Stimulated activated CD4-positive, alpha-beta T cell treated with anti-CD3 and anti-CD28 coated beads, Interleukin-15, amount 100 ng/mL, for 24 hours (primary cell): ENCODE results near the gene IRS2.
"Not testable (repeated sequence)": the region's sequence is repeated elsewhere in the genome, so short reads cannot be mapped to it uniquely, and the experiment has no call there.

Experiments used
- DNase-seq: peaks from one replicate; pipeline ENCODE4 v3.0.0-alpha.2; 2020

Gene IRS2

DNA sequence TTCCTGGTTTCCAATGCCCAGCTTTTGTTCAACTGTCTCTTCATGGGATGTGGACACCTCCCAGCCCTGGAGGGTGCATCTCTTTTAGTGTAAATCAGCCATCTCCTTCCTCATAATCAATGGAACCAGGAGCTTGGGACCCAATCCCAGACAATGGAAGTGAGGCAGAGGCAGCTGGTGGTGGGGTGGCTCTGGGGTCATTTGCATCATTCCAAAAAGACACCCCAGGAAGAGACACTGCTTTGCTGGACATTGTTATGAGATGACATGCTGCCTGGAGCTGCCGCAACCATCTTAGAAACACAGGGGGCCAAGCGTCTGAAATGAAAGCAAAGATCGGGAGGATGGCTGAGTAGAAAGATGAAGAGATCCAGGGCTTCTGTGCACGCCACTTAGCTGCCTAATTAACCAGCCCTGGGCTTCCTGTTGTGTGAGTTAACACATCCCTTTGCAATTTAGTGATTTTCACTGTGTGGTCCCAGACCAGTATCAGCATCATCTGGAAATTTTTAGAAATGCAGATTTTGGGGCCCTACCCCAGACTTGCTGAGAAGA lies 36.1 kb downstream of the IRS2 start:
- no peak for DNase-seq

GRCh38 chr13:109749365-109749764 lies 37.0 kb downstream of the IRS2 start:
- DNase-seq: no peak

- DNase-seq: no peak
Measured at GRCh38 chr13:109748677-109749076, 37.7 kb downstream of the IRS2 start.

- no peak for DNase-seq
Measured at GRCh38 chr13:109747524-109747923, 38.9 kb downstream of the IRS2 start.

DNA sequence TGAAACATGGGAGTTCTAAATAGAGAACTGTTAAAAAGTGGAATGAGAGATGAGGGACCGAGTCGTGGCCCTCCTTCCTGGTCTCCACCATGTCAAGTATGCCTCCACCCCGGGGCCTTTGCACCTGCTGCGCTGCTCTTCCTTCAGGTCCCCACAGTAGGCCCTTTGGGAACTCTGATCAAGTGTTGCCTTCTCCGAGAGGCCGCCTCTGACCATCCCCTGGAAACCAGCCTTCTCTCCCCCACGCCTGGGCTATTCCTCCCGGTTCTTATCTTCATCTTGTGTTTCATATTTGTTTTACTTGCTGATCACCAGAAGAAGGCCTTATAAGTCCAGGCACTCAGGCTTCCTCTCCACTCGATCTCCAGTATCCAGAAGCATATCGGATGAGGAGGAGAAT lies 40.0 kb downstream of the IRS2 start:
- no peak for DNase-seq

DNA sequence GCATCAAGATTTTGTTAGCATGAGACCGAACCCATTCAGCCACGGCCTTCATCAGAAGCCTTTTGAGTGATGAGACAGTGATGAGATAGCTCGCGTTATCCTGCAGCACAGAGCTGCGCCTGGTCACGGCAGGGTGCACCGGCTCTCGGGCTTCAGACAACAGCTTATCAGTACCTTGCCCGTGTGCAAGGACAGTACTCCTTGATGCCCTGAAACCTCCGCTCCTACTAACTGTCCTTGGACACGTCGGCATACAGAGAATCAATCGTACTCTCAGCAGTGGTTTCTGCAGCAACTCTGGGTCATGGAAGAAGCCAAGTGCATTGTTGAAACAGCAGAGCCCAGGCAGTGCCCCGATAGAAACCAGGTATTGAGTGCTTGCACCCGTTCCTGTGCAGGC lies 40.7 kb downstream of the IRS2 start:
- DNase-seq: no peak

DNA sequence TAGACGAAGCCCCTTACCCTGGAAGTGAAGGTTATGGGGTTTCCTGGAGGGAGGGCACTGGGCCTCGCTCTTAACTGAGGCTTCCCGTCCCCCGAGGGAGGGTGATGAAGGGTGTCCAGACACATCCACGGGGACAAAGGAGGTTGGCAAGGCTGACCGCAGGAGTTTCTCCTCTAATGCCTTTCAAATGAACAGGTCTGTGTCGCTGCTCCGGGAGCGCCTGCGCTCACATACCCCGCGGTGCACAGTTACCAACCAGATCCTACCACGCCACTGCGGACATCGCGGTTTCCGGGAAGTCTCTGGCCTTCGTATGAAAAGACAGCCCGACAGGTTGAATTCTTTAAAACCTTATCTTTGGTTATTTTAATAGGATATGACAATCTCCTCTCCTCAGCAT lies 41.3 kb downstream of the IRS2 start:
- DNase-seq: no peak

GRCh38 chr13:109744512-109745051 lies 41.8 kb downstream of the IRS2 start:
- no peak for DNase-seq

- peak; percentile 22 for DNase-seq
Measured at GRCh38 chr13:109743706-109744453, 42.5 kb downstream of the IRS2 start.

DNA sequence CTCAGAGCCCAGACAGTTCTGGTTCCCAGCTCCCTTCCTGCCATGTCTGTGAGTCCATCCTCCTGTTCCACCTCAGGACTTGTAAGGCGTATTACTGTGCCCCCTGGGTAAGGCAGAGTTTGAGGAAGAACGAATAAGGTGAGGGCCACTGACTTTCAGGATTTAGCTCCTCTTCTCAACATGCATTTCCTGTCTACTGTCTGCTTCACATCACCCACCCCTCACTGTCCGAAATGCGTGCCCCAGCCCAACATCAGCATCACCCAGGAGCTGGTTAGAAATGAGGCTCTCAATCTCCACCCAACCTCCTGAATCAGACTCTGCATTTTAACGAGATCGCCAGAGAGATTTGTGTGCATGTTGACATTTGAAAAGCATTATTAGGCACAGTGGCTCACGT lies 44.4 kb downstream of the IRS2 start:
- DNase-seq: no peak

- no peak for DNase-seq
Measured at GRCh38 chr13:109740721-109741120, 45.7 kb downstream of the IRS2 start.

DNA sequence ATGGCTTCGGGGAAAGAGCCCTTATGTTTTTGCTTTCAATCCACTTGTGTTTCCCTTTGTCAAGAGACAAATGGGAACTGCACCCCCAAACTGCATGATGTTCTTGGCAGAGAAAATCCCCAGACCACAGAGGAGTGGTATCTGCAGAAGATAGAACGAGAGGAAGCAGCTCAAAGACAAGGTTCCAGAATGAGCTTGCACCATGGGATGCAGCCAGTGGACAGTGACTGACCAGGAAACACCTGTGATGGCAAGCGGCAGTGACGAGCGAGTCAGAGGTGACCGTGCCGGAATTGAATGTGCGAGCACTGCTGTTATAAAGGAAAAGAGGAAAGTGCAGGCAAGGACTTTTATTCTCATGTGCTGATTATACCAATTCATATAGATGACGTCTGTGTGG lies 46.3 kb downstream of the IRS2 start:
- no peak for DNase-seq

DNA sequence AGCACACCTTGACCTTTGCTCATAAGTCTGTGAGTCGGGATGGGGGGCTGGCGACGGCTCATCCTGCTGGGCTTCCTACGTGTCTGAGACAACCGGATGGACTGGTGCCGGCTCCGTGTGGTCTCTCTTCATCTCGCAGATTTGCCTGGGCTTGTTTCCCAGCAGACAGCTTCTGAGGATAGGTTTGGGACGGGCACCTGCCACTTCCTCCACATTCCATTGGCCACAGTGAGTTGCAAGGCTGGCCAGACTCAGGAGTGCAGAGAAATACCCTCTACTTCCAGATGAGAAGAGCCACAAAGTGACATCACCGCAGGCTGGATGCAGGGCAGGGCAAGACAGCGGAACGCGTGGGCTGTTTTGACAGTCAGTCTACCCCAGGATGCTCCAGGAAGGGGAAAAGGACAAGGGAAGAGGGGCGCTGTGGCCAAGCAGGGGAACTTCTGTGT lies 48.1 kb downstream of the IRS2 start:
- no peak for DNase-seq

DNA sequence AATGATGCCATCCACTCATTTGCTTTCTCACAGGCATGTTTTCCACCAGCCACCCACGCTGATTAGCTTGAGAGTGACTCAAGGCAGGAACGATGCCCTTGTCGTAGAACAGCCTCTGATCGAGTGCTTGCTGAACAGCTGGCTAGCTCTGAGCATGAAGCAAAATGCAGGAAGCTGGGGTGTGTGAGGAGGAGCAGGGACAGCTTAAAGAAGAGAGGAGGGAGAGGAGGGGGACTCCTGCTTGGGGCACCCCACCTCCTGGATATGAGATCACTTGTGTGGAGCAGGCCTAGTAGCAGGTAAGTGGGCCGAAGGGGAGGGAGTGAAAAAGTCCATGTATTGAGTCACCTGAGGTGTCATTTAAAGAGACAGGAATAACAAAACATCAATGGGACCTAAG lies 48.8 kb downstream of the IRS2 start:
- DNase-seq: peak; percentile 45

DNA sequence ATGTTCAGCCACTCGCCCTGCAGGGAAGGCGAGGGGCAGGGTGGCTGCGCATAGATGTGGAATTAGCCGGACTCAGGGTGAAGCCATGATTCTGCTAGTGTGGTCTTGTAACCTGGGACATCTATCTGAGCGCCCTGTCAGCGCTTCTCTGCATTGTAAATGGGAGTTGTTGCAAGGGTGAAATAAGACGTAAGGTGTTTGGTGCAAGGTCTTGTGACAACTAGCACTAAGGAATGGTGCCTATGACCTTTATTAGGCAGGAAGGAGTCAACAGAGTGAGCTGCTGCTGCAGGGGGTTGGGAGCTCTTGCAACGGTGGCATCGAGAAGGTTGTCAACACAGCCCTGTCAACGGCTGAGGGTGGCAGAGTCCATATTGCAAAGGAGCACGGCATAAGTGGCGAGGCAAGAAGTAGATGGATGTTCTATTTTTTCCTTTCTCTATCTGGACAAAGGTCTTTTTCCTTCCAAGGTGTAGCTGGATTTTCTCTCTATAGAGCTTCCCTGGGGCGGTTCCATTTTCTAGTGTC lies 49.3 kb downstream of the IRS2 start:
- no peak for DNase-seq

GRCh38 chr13:109735436-109735966 lies 50.9 kb downstream of the IRS2 start:
- no peak for DNase-seq

DNA sequence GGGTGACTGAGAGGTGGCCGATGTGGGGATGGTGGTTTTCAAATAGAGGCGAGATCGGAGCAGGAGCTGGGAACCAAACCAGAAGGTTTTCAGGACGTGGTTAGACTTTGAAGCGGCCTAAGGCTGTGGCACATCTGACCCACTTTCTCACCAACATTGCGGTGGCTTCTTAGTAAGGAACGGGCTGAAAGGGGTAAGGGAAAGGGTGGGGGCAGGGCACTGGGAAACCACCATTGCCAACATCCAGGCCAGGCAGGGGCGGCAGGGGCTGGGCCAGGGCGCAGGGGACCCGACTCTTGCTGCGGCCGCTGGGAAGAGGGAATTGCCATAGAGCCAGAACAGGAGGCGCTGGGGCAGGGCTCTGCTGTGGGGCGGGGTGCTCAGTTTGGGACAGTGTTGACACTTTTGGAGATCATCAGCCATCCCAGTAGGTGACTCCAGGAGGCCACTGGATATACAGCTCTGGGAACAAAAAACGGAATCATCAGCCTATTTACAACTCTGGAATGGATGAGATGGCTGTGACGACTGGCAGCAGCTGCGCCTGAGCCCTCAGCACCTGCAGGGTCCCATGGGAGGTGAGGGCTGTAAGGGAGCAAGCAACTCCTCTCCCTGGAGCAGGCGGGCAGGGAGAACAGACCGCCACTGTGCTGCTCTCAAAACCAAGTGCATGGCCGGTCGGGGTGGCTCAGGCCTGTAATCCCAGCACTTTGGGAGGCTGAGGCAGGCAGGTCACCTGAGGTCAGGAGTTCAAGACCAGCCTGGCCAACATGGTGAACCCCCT lies 52.2 kb downstream of the IRS2 start:
- no peak for DNase-seq

GRCh38 chr13:109733550-109733949 lies 52.8 kb downstream of the IRS2 start:
- no peak for DNase-seq

GRCh38 chr13:109732470-109733170 lies 53.8 kb downstream of the IRS2 start:
- DNase-seq: not testable (repeated sequence)

DNA sequence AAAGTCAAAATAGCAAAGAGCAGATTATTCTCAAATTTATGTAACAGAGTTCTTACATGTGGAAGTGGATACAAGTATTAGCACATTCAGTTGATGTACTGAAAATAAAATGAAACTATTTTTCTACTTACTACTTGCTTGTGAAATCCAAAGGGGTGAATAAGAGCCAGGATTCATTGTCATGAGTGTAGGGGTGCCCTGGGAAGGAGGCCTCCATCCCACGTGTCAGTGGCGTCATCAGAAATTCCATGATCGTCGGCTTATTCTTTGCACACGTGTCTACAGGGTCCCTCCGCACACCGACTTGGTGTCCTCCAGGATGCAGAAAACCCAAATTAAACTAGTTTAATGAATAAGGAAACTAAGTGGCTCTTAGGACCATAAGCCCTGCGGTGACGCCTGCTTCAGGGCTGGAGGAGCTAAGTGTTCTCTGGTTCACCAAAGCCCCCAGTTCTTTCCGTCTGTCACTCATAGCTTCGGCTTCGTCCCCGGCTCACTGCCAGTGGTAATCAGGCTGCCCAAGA lies 55.5 kb downstream of the IRS2 start:
- no peak for DNase-seq

GRCh38 chr13:109728791-109729731 lies 57.3 kb downstream of the IRS2 start:
- no peak for DNase-seq
